Stimulated activated CD8-positive, alpha-beta memory T cell treated with anti-CD3 and anti-CD28 coated beads, Interleukin-15, amount 100 ng/mL, for 4 hours (primary cell): ENCODE results near the gene TSSC4.

Experiments
- DNase-seq, 2 donors: peaks; one replicate each; pipeline ENCODE4 v3.0.0-alpha.2; 2020; ENCODE audit warnings: low read depth in 2 of 2

TSSC4 gene

GRCh38 chr11:2369320-2369719 is 31.2 kb upstream of the TSSC4 start:
- DNase-seq, result no peak

GRCh38 chr11:2369896-2370295 is 30.7 kb upstream of the TSSC4 start:
- no peak for DNase-seq

GRCh38 chr11:2374456-2375201 is 25.9 kb upstream of the TSSC4 start:
- DNase-seq, result no peak

- no peak for DNase-seq
Measured at GRCh38 chr11:2375341-2375853, 25.2 kb upstream of the TSSC4 start.

- no peak for DNase-seq
Measured at GRCh38 chr11:2375964-2376551, 24.5 kb upstream of the TSSC4 start.

- peak in 1 of 2 donors; percentile 44 for DNase-seq
Measured at GRCh38 chr11:2376751-2377451, 23.6 kb upstream of the TSSC4 start, which contains the start of gene CD81. Gene CD81, plus strand, starts transcription at chr11:2377310. Its CDS starts 240 bp downstream, at chr11:2377550.

GRCh38 chr11:2377511-2378443 is 22.8 kb upstream of the TSSC4 start:
- peak in 1 of 2 donors; percentile 31 for DNase-seq

- no peak for DNase-seq
Measured at GRCh38 chr11:2378527-2379210, 21.9 kb upstream of the TSSC4 start.

- no peak for DNase-seq
Measured at GRCh38 chr11:2379466-2380174, 20.9 kb upstream of the TSSC4 start.

- DNase-seq, result no peak
Measured at GRCh38 chr11:2380396-2380795, 20.2 kb upstream of the TSSC4 start.

GRCh38 chr11:2380807-2381350 is 19.7 kb upstream of the TSSC4 start:
- no peak for DNase-seq

- DNase-seq, result no peak
Measured at GRCh38 chr11:2381494-2382128, 18.9 kb upstream of the TSSC4 start.

GRCh38 chr11:2382129-2382517 is 18.4 kb upstream of the TSSC4 start:
- DNase-seq, result no peak

- no peak for DNase-seq
Measured at GRCh38 chr11:2382936-2383851, 17.4 kb upstream of the TSSC4 start.

GRCh38 chr11:2383852-2384804 is 16.4 kb upstream of the TSSC4 start:
- DNase-seq, result no peak

GRCh38 chr11:2385156-2386151 is 15.1 kb upstream of the TSSC4 start:
- no peak for DNase-seq
